ENCODE results near the gene ZBTB38. TPM values are rescaled to one million over a fixed set of nuclear protein-coding genes. Genes with fewer than 3 reads are reported as not detected.

ZBTB38 gene
- total RNA-seq, 6 experiments from 2014 or later = 29.4 to 75.2 (median 36.6) TPM

DNA sequence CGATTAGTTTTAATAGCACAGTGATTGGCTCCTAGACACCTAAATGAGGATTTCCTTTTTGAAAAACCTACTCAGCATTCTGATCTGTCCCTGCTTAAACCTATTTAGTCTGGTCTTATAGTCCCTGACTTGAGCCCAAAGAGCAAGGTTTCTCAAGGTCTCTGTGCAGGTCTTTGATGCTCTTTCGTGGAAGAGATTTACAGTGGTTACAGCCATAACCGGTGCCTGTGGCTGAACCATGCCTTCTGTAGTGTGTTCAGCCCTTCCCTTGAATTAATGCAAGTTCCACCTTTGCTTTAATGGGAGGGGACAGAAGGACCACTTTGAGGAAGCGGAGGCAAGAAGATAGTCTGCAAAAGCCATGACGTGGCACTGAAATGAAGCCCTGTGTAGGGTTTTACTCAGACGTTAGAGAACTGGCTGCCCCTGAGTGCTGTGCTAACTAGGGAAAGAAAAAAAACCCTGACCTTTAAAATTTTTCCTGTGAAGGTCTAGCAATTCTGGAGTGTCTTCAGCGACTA, 43.0 kb downstream of the ZBTB38 start:
- intact Hi-C loops (cut with DNase I) = no loop called here
- Histone ChIP-seq H3K9me3 (no peaks in the 10 kb centered on the region), H3K4me3 (no peak overlapping the region), H3K27ac (peak overlapping the region; percentile 95 to 96 (median 96)), H3K36me3 (peaks cover 0 to 6% (median 0%) of the 10 kb centered on the region in 4 donors), H3K27me3 (no peaks in the 10 kb centered on the region), H3K4me1 (peaks cover 0 to 57% (median 23%) of the 10 kb centered on the region in 4 donors)
- DNase-seq (no peak), ATAC-seq (peak in 3 of 4 donors; percentile 1 to 8 (median 6))
- no peak for TF ChIP-seq POLR2A (IDR thresholded peaks at IDR 0.05)
- TF ChIP-seq, protein P1, sequence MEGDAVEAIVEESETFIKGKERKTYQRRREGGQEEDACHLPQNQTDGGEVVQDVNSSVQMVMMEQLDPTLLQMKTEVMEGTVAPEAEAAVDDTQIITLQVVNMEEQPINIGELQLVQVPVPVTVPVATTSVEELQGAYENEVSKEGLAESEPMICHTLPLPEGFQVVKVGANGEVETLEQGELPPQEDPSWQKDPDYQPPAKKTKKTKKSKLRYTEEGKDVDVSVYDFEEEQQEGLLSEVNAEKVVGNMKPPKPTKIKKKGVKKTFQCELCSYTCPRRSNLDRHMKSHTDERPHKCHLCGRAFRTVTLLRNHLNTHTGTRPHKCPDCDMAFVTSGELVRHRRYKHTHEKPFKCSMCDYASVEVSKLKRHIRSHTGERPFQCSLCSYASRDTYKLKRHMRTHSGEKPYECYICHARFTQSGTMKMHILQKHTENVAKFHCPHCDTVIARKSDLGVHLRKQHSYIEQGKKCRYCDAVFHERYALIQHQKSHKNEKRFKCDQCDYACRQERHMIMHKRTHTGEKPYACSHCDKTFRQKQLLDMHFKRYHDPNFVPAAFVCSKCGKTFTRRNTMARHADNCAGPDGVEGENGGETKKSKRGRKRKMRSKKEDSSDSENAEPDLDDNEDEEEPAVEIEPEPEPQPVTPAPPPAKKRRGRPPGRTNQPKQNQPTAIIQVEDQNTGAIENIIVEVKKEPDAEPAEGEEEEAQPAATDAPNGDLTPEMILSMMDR (IDR thresholded peaks at IDR 0.05) = no peak
- 34% methylated on average over 7 of the region's 7 CpGs for WGBS (ENCODE audit: insufficient coverage, low coverage, low lambda C conversion rate, missing lambda C conversion rate)

DNA sequence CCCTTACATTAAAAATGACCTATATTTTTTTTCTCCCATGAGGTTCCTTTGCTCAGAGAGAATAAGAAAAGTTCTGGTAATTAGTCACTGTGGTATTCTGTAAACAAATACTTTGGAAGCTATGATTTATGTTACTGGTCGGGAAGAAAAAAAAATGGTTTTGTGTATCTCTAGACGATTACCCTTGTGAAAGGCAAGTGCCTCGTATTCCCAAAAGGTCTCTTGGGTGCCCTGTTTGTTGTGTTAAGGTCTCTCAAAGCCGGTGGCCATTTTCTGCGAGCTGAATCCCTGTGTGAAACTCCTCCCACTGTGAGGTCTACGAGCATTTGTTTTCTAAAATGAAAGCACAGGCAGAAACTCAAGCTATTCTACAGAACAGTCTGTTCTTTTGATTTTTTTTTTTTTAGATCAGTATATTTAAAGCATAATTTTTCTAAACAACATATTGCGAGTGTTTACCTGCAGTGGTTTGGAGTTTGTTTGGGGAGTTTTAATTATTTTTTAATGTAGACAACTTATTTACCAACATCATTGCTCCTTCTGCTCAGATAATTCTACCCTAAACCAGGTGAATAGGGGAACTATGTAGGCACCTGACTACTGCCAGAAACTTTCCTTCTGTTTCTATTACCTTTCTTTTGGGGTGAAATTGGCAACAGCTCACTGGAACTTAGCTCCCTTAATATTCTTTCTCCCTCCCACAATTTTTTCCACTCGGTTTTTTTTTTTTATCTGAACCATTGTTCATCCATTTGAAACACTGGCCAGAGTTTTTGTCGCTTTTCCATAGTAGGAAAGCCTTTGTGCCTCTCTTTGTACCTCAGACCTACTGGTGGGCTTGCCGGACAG, 44.0 kb downstream of the ZBTB38 start:
- DNase-seq = peak in 1 of 3 donors; percentile 74
- no peaks in the 10 kb centered on the region for H3K9me3 ChIP-seq
- no peaks in the 10 kb centered on the region for H3K27me3 ChIP-seq
- TF ChIP-seq, protein P1 (IDR thresholded peaks at IDR 0.05) = no peak
- peak; percentile 45 for TF ChIP-seq POLR2A (IDR thresholded peaks at IDR 0.05)
- peak overlapping the region; percentile 95 to 96 (median 96) for H3K27ac ChIP-seq
- intact Hi-C loops (cut with DNase I) = no loop called here
- peak; percentile 61 to 78 (median 72) for ATAC-seq
- H3K4me1 ChIP-seq = peaks cover 0 to 49% (median 23%) of the 10 kb centered on the region in 4 donors
- peaks cover 0 to 6% (median 0%) of the 10 kb centered on the region in 4 donors for H3K36me3 ChIP-seq
- peak overlapping the region; percentile 25 to 47 (median 35) for H3K4me3 ChIP-seq
- WGBS (ENCODE audit: insufficient coverage, low coverage, low lambda C conversion rate, missing lambda C conversion rate) = 3% methylated on average over 10 of the region's 10 CpGs

DNA sequence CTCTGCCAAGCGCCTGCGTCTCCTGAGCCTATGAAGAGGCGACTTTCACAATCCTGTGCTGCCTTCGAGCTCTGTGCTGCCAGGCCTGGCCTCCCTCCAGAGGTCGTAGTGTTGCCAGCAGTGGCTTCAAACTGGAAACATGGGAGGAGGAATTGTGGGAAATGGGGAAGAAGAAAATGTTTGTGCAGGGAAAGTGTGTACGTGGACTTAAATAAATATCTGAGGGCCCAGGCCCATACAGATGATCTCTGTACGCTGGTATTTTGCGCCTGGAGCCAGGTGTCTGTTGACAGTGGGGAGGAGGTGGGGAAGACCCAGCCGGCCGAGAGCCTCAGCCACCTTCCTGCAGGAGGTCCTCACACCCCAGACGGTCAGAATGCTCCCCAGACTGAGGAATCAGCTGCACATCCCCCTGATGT, 44.6 kb downstream of the ZBTB38 start:
- DNase-seq (peak; percentile 91 to 95 (median 94)), ATAC-seq (peak; percentile 79 to 89 (median 84))
- Histone ChIP-seq H3K27me3 (no peaks in the 10 kb centered on the region), H3K4me1 (peaks cover 0 to 42% (median 23%) of the 10 kb centered on the region in 4 donors), H3K9me3 (no peaks in the 10 kb centered on the region), H3K27ac (peak overlapping the region; percentile 95 to 96 (median 96)), H3K4me3 (peak overlapping the region; percentile 25 to 47 (median 35)), H3K36me3 (peaks cover 0 to 6% (median 0%) of the 10 kb centered on the region in 4 donors)
- TF ChIP-seq, protein P1 (IDR thresholded peaks at IDR 0.05) = no peak
- peak; percentile 67 for TF ChIP-seq POLR2A (IDR thresholded peaks at IDR 0.05)
- WGBS (ENCODE audit: insufficient coverage, low coverage, low lambda C conversion rate, missing lambda C conversion rate) = 14% methylated on average over 10 of the region's 11 CpGs
- intact Hi-C loops (cut with DNase I) = no loop called here

DNA sequence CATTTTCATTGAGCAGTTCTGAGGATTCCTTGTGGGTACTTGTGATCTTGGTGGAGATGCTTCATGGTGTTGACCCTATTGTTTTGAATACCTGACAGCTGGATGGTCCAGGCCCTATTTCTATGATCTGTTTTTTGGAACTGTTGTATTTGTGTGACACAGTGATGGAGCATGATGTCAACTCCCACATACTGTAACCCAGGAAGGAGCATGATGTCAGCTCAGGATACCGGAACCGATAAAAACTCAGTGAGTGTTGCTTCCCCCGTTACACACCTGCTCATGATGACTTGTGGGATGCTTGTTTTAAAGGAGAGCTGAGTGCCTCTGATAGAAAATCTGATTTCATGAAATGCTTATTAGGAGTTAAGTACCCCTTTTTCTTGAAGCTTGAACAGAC, 45.1 kb downstream of the ZBTB38 start:
- peaks cover 0 to 42% (median 23%) of the 10 kb centered on the region in 4 donors for H3K4me1 ChIP-seq
- intact Hi-C loops (cut with DNase I) = no loop called here
- H3K36me3 ChIP-seq = peaks cover 0 to 6% (median 0%) of the 10 kb centered on the region in 4 donors
- 67% methylated on average over 1 of the region's 3 CpGs for WGBS (ENCODE audit: insufficient coverage, low coverage, low lambda C conversion rate, missing lambda C conversion rate)
- ATAC-seq = peak in 1 of 4 donors; percentile 1
- peak overlapping the region; percentile 95 to 96 (median 96) for H3K27ac ChIP-seq
- no peaks in the 10 kb centered on the region for H3K27me3 ChIP-seq
- DNase-seq = no peak
- no peak for TF ChIP-seq POLR2A (IDR thresholded peaks at IDR 0.05)
- TF ChIP-seq, protein P1 (IDR thresholded peaks at IDR 0.05) = no peak
- no peaks in the 10 kb centered on the region for H3K9me3 ChIP-seq
- peak overlapping the region in 1 of 3 donors; percentile 47 for H3K4me3 ChIP-seq
